Stimulated activated CD8-positive, alpha-beta memory T cell treated with anti-CD3 and anti-CD28 coated beads, Interleukin-15, amount 100 ng/mL, for 4 hours (primary cell): ENCODE data around the gene COL11A2.

ENCODE experiments used
- DNase-seq, 2 donors: peaks; one replicate each; pipeline ENCODE4 v3.0.0-alpha.2; 2020; ENCODE audit warnings: low read depth in 2 of 2

The COL11A2 gene

DNA sequence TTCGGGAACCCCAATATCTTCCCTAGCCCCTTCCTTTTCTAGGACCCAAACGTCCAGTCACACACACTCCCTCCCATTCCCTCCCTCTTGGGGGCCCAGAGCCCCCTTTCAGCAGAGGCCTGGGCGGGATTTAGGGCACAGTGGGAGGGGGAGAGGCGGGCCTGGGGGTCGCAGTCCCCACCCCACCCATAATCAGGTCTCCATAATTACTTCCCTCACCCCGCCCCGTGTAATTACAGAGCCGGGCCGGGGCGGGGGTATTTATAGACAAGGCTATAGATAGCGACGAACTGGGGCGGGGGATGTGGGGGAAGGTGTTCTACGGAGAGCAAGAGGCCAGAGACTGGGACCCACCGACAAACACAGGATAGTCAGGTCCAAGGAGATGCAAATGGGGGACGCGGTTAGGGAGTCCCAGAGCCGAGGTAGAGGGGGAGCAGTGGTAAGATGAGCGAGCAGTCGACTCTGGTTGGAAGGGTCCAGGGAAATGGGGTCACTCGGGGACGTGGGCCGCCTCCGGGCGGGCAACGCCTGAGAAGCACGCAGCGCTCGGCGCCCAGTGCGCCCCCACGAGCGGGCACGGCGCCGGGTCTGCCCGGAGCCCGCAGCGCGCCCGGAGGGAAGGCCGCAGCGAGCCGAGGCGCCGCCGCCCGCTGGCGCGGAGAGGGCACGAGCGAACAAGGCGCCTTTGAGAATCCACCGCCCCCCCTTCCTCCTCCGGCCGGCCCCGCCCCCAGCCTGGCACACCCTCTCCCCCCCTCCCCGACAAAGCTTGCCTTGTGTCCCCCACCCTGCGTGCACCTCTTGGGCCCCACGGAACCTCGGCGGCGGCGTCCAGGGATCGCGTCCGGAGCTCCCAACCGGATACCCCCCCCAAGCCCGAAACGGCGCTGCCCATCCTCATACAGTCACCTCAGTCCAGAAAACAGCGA is 670 bp upstream of the COL11A2 start:
- no peak for DNase-seq

- DNase-seq = no peak
Observed at GRCh38 chr6:33191383-33192104, 723 bp downstream of the COL11A2 start.

DNA sequence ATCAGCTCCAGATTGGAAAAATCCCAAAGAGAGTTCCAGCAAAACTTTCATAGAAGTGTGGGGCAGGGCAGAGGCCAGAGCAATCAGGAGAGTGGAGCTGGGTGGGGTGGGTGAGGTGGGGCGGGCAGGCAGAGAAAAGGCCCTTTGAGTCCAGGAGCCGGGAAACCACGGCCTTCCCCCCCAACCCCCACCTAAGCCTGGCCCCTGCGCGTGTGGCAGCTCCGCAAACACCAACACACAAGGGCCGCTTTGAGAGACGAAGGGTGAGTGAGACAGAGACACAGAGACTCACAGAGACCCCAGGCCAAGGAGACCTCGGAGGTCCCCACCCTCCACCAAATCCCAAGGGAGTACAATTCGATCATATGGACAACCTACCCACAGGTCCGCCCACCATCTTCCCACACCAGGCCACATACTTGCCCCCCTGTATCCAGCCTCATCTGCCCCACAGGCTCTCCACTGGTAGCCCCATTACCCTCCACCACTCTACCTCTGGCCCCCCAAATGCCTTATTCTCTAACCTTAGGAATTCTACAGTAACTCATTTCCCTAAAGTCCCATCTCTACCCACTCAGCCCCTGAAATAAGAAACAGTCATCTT is 1.7 kb downstream of the COL11A2 start:
- DNase-seq = no peak

GRCh38 chr6:33189625-33190448 is 2.4 kb downstream of the COL11A2 start:
- DNase-seq = no peak

GRCh38 chr6:33189164-33189563 is 3.1 kb downstream of the COL11A2 start:
- no peak for DNase-seq

DNA sequence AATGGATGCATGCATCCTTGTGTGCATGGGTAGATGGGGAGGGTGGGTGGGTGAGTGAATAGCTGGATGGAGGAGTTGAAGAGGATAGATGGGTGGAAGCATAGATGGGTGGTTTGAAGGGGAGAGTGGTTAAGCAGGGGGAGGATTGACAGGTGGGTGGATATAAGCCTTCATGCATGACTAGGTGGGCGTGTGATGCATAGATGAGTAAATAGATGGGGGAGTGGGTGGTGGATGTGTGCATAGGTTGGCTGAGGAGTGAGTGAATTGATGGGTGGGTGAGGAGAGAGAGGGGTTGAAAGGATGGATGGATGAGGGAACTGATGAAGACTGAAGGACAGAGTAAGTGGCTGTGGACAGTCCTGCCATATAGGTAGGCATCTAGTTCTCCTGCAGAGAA is 4.5 kb downstream of the COL11A2 start:
- DNase-seq = no peak

DNA sequence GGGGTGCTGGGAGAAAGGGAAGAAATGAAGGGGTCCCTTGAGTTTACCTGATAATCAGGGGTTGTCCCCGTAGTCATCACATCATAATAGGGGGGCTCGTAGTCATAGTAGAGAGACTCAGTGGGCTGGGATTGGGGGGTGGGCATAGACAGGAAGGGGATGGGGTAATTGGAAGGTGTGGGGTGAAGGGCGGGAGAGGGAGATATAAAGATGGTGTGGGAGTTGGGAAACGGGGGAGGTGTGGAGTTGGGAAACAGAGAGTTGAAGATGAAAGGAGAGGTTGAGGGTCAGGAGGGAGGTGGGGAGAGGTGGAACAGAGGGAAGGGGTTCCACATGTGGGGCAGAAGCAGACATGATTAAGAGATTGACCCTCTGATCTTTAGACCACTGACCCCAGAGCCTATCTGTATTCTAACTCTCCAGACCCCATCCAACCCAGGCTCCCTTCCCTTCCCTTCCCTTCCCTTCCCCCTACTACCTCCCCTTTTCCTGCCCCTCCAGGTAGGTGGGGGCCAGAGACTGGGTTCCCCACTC is 6.5 kb downstream of the COL11A2 start:
- DNase-seq = no peak

- DNase-seq = no peak
Observed at GRCh38 chr6:33185190-33185589, 7.1 kb downstream of the COL11A2 start.

DNA sequence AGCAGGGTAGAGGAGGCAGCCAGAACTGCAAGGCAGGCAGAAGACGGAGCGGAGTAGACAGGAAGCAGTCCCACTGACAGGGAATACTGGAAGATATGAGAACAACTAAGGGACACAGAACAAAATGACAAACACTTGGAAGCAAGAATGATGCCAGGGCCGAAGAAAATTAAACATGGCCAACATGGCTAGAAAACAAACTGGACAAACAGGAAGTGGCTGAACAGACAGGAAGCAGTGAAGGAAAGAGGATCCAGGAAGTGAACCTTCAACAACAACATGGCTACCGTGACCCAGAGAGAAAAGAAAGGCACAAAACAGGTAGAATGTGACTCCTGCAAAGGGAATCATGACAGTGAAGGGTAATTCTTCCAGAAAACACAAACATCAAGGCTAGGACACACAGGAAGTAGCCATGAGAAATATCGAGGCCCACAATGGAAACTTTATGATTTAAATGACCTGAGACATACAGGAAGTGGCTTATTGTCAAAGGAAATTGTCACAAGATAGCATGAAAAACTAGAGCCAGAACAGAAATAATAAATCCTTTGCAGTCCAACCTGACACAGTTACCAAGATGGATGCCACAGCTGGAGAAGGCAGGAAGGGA is 9.1 kb downstream of the COL11A2 start:
- DNase-seq = no peak

DNA sequence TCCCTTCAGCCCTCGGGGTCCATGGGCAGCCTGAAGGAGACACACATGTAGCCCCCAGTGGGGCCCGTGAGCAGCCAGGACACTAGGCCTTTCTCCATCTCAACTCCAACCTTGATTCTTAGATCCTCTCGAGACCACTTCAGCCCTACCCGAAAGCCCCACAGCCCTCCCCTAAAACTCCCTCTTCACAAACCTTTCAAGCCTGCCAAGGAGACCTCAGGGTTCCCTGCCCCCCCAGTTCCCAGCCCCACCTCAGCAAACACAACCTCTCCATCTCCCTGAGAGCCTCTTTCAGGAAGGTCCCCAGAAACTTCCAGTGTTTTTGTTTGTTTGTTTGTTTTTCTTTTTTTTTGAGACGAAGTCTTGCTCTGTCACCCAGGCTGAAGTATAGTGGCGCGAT is 11.1 kb downstream of the COL11A2 start:
- no peak for DNase-seq

GRCh38 chr6:33178755-33179475 is 13.4 kb downstream of the COL11A2 start:
- no peak for DNase-seq

GRCh38 chr6:33177552-33178446 is 14.5 kb downstream of the COL11A2 start:
- no peak for DNase-seq

GRCh38 chr6:33176906-33177305 is 15.4 kb downstream of the COL11A2 start:
- no peak for DNase-seq

DNA sequence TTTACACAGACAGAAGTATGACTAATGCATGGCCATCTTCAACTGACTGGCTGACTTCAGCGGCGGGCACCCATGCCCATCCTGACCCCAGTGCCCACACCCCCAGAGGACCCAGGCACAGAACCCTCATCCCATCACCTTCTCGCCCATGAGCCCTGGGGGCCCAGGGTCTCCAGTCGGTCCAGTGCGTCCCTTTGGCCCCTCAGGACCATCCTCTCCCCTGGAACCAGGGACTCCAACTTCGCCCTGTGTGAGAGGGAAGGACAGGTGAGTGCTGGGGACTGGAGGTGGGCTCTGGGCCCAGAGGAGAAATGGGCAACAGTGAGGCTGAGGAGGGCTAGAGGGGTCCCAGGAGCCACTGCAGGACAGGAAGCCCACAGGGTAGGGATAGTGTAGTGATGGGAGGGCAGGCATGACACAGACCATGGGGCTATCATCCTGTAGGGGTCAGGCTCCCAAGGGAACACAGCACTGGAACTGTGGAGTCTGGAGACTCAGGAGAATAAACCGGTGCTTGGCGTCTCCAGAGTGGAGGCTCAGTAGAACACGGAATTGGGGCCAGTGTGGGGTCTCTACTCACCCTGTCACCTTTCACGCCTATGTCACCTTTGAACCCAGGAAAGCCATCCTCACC is 16.7 kb downstream of the COL11A2 start:
- DNase-seq = no peak

GRCh38 chr6:33174784-33175183 is 17.5 kb downstream of the COL11A2 start:
- DNase-seq = no peak

- DNase-seq = no peak
Observed at GRCh38 chr6:33173535-33174180, 18.6 kb downstream of the COL11A2 start.

- DNase-seq = no peak
Observed at GRCh38 chr6:33172688-33173534, 19.4 kb downstream of the COL11A2 start.
